ENCODE results near the gene IP6K2.

IP6K2 gene

DNA sequence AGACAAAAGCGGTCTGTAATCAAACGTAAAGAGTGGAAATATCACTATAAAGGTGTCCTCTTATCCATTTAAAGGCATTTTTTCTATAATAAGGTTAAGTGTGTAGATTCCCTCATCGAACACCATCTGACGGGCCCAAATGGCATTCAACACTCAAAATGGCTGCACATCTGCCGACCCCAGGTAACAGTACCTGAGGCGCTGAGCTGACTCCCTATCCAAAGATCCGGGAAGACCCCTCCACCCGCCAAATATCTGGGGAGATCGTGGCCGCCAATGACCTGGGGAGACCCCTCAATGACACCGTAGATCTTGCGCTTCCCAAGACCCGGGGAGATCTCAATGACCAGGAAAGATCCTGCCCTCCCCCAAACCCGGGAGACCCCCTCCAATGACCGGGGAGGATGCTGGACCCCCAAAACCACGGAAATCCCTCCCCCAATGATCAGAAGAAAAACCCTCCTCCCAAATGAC is 476 bp downstream of the IP6K2 start:
- TF ChIP-seq, protein P1, sequence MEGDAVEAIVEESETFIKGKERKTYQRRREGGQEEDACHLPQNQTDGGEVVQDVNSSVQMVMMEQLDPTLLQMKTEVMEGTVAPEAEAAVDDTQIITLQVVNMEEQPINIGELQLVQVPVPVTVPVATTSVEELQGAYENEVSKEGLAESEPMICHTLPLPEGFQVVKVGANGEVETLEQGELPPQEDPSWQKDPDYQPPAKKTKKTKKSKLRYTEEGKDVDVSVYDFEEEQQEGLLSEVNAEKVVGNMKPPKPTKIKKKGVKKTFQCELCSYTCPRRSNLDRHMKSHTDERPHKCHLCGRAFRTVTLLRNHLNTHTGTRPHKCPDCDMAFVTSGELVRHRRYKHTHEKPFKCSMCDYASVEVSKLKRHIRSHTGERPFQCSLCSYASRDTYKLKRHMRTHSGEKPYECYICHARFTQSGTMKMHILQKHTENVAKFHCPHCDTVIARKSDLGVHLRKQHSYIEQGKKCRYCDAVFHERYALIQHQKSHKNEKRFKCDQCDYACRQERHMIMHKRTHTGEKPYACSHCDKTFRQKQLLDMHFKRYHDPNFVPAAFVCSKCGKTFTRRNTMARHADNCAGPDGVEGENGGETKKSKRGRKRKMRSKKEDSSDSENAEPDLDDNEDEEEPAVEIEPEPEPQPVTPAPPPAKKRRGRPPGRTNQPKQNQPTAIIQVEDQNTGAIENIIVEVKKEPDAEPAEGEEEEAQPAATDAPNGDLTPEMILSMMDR (IDR thresholded peaks at IDR 0.05) = no peak
- DNase-seq (ENCODE audit: low spot score) = peak; percentile 76
- peak overlapping the region; percentile 92 for H3K4me3 ChIP-seq
- peak overlapping the region; percentile 78 to 81 for H3K27ac ChIP-seq

GRCh38 chr3:48715174-48715800 is 1.7 kb downstream of the IP6K2 start:
- Histone ChIP-seq H3K27ac (no peak overlapping the region), H3K4me3 (peak overlapping the region; percentile 92)
- TF ChIP-seq, protein P1 (IDR thresholded peaks at IDR 0.05) = no peak
- DNase-seq (ENCODE audit: low spot score) = no peak

GRCh38 chr3:48711727-48712126 is 5.3 kb downstream of the IP6K2 start:
- DNase-seq (ENCODE audit: low spot score) = no peak
- Histone ChIP-seq H3K27ac (peak overlapping the region in 1 of 2 donors; percentile 15), H3K4me3 (no peak overlapping the region)

DNA sequence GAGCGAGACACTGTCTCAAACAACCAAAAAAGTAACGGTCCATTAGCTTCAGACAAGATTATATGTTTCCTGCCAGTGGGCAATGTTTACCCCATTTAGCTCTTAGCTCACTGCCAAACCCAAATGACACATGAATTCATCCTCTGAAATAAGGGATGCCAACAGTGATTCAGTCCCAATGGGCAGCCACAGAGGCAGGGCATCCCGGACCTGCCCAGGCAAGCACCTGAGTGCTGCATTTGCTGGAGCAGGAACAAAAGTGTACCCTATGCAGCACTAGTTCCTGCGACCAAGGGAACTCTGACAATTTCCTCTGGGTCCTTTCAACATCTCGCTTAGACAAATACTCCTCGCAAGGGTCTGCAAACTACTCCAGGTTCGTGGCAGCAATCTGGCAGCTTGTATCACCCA is 8.0 kb downstream of the IP6K2 start:
- DNase-seq (ENCODE audit: low spot score) = no peak
- Histone ChIP-seq H3K27ac (peak overlapping the region in 1 of 2 donors; percentile 54), H3K4me3 (peak overlapping the region; percentile 12)
- TF ChIP-seq, protein P1 (IDR thresholded peaks at IDR 0.05) = no peak

More at GRCh38 chr3:48711727-48712126, 5.3 kb downstream of the IP6K2 start:
- TF ChIP-seq, protein P1 (IDR thresholded peaks at IDR 0.05) = no peak

- TF ChIP-seq, protein P1 (IDR thresholded peaks at IDR 0.05) = no peak
- H3K4me3 ChIP-seq = peak overlapping the region; percentile 12
- no peak for DNase-seq (ENCODE audit: low spot score)
- H3K27ac ChIP-seq = peak overlapping the region in 1 of 2 donors; percentile 54
These were observed 8.5 kb downstream of the IP6K2 start for GRCh38 chr3:48708481-48708889.

GRCh38 chr3:48707157-48707556 is 9.9 kb downstream of the IP6K2 start:
- Histone ChIP-seq H3K27ac (no peak overlapping the region), H3K4me3 (no peak overlapping the region)
- DNase-seq (ENCODE audit: low spot score) = no peak
- TF ChIP-seq, protein P1 (IDR thresholded peaks at IDR 0.05) = no peak

- no peak overlapping the region for H3K4me3 ChIP-seq
- peak overlapping the region in 1 of 2 donors; percentile 35 for H3K27ac ChIP-seq
- TF ChIP-seq, protein P1 (IDR thresholded peaks at IDR 0.05) = no peak
- no peak for DNase-seq (ENCODE audit: low spot score)
These were observed 14.6 kb downstream of the IP6K2 start for GRCh38 chr3:48702320-48702920.
